ENCODE results near the gene NOL7.
A peak's percentile ranks its signal among the peaks of the same experiment; 100 is the strongest.

NOL7 gene

DNA sequence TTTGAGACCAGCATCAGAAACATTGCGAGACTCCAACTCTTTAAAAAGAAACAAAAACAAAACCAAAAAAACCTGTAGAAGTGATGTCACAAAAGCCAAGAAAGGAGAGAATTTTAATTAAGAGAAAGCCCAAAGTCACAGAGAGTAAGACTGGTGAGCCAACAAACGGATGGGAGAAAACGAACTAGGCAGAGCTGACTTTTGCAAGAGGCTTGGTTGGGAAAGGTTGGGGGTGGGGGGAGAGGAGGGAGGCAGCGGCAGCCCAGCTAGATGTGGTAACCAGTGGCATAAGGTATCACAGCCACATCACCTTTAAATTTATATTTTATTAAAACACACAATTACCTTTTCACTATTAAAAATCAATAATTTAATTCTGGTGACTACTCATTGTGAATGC is 23.5 kb downstream of the NOL7 start:
- Histone ChIP-seq H3K27ac (ENCODE audit: low read depth, low read length) (no peak overlapping the region), H3K4me3 (ENCODE audit: low read depth in 1 of 5, low read length in 5 of 5) (no peak overlapping the region), H3K4me1 (ENCODE audit: control insufficient read depth in 5 of 5, insufficient read depth in 5 of 5, low read length in 5 of 5) (peaks cover 0 to 4% (median 3%) of the 10 kb centered on the region in 5 donors), H3K36me3 (ENCODE audit: control insufficient read depth in 5 of 5, insufficient read depth in 5 of 5, low read length in 5 of 5) (peaks cover 25 to 38% (median 35%) of the 10 kb centered on the region in 5 donors), H3K9ac (ENCODE audit: low read length in 5 of 5) (no peak overlapping the region), H3K27me3 (ENCODE audit: control insufficient read depth in 5 of 5, insufficient read depth in 4 of 5, low read length in 5 of 5) (no peaks in the 10 kb centered on the region), H3K9me3 (ENCODE audit: control insufficient read depth in 5 of 5, low read length in 5 of 5) (no peaks in the 10 kb centered on the region)

DNA sequence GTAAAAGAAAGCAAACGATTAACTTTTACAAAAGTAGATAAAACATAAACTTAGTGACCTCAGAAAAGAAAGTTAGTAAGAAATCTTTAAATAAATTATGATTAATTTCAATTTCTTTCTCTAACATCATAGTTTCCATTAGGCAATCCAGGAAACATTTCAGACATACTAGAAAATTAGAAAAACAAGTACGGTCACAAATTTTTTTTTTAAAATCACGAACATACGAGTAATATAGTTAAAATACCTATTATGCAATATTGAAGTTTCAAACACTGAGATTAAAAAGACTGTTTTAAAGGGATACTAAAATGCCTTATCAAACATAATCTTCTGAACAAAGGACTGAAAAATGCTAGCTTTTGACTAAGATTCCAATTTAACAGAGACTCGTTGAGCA is 26.2 kb downstream of the NOL7 start:
- Histone ChIP-seq H3K4me3 (ENCODE audit: low read depth in 1 of 5, low read length in 5 of 5) (no peak overlapping the region), H3K9ac (ENCODE audit: low read length in 5 of 5) (no peak overlapping the region), H3K27ac (ENCODE audit: low read depth, low read length) (peak overlapping the region; percentile 2)

DNA sequence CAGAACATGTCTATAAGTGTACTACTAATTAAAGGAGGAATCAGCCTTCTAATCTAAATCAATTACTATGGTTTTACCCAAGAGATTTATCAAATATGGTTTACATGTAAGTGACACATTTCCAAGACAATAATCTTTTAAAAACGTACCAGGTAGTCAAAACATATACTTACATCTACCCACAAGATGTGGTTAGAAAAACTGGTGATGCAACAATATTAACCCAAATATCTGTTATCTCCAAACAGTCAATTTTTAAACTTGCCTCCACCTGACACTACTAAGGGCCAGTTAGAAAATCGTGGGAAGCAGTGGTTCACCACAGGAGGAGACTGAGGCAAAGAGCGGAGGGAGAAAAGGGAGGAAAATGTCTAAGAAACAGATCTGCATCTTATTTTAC is 28.0 kb downstream of the NOL7 start:
- H3K4me1 ChIP-seq (ENCODE audit: control insufficient read depth in 5 of 5, insufficient read depth in 5 of 5, low read length in 5 of 5) = peaks cover 0 to 3% (median 0%) of the 10 kb centered on the region in 5 donors
- peaks cover 12 to 25% (median 17%) of the 10 kb centered on the region in 5 donors for H3K36me3 ChIP-seq (ENCODE audit: control insufficient read depth in 5 of 5, insufficient read depth in 5 of 5, low read length in 5 of 5)
- no peak overlapping the region for H3K9ac ChIP-seq (ENCODE audit: low read length in 5 of 5)
- no peak overlapping the region for H3K27ac ChIP-seq (ENCODE audit: low read depth, low read length)
- H3K27me3 ChIP-seq (ENCODE audit: control insufficient read depth in 5 of 5, insufficient read depth in 4 of 5, low read length in 5 of 5) = no peaks in the 10 kb centered on the region
- H3K4me3 ChIP-seq (ENCODE audit: low read depth in 1 of 5, low read length in 5 of 5) = no peak overlapping the region
- no peaks in the 10 kb centered on the region for H3K9me3 ChIP-seq (ENCODE audit: control insufficient read depth in 5 of 5, low read length in 5 of 5)

More for the DNA sequence above, 26.2 kb downstream of the NOL7 start:
- Histone ChIP-seq H3K4me1 (ENCODE audit: control insufficient read depth in 5 of 5, insufficient read depth in 5 of 5, low read length in 5 of 5) (peaks cover 0 to 3% (median 0%) of the 10 kb centered on the region in 5 donors), H3K9me3 (ENCODE audit: control insufficient read depth in 5 of 5, low read length in 5 of 5) (no peaks in the 10 kb centered on the region), H3K36me3 (ENCODE audit: control insufficient read depth in 5 of 5, insufficient read depth in 5 of 5, low read length in 5 of 5) (peaks cover 21 to 38% (median 30%) of the 10 kb centered on the region in 5 donors), H3K27me3 (ENCODE audit: control insufficient read depth in 5 of 5, insufficient read depth in 4 of 5, low read length in 5 of 5) (no peaks in the 10 kb centered on the region)

DNA sequence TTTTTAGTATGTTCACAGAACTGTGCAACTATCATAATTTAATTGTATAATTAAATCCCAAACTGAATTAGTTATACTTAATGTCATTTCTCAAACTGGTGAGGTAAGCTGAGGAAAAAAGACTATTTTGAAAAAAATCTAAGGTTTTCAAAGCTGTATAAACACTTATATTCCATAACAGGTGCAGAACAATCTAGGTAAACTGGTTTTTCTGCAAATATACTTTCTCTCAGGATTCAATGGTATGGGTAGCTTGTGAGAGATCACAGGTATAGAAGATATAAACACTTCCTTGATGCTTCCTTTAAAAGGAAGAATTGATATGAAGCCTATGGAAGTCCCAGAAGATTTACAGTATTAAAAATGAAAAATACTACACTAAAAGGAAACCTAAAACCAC is 33.7 kb downstream of the NOL7 start:
- Histone ChIP-seq H3K9me3 (ENCODE audit: control insufficient read depth in 5 of 5, low read length in 5 of 5) (no peaks in the 10 kb centered on the region), H3K27me3 (ENCODE audit: control insufficient read depth in 5 of 5, insufficient read depth in 4 of 5, low read length in 5 of 5) (no peaks in the 10 kb centered on the region), H3K4me3 (ENCODE audit: low read depth in 1 of 5, low read length in 5 of 5) (no peak overlapping the region), H3K36me3 (ENCODE audit: control insufficient read depth in 5 of 5, insufficient read depth in 5 of 5, low read length in 5 of 5) (peaks cover 2 to 13% (median 8%) of the 10 kb centered on the region in 5 donors), H3K9ac (ENCODE audit: low read length in 5 of 5) (no peak overlapping the region), H3K27ac (ENCODE audit: low read depth, low read length) (no peak overlapping the region), H3K4me1 (ENCODE audit: control insufficient read depth in 5 of 5, insufficient read depth in 5 of 5, low read length in 5 of 5) (peaks cover 0 to 5% (median 0%) of the 10 kb centered on the region in 5 donors)

DNA sequence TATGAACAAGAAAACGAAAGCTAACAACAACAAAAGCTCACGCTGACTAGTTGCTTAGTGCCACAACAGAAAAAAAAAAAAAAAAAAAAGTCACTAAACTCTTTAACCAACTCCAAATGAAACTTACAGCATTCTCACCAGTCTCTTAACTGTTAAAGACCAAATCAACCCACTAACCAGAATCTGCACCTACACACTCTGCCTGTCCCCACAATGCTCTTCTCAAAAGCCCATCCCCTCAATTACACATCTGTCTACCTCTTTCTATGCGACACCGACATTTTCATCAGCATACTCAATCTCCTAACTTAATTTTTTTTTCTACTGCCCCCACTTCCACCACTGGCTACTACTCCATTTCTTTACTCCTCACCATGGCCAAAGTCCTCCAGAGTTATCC is 34.3 kb downstream of the NOL7 start:
- Histone ChIP-seq H3K4me1 (ENCODE audit: control insufficient read depth in 5 of 5, insufficient read depth in 5 of 5, low read length in 5 of 5) (peaks cover 0 to 8% (median 0%) of the 10 kb centered on the region in 5 donors), H3K9me3 (ENCODE audit: control insufficient read depth in 5 of 5, low read length in 5 of 5) (no peaks in the 10 kb centered on the region), H3K36me3 (ENCODE audit: control insufficient read depth in 5 of 5, insufficient read depth in 5 of 5, low read length in 5 of 5) (peaks cover 2 to 12% (median 6%) of the 10 kb centered on the region in 5 donors), H3K4me3 (ENCODE audit: low read depth in 1 of 5, low read length in 5 of 5) (no peak overlapping the region), H3K27ac (ENCODE audit: low read depth, low read length) (no peak overlapping the region), H3K9ac (ENCODE audit: low read length in 5 of 5) (no peak overlapping the region), H3K27me3 (ENCODE audit: control insufficient read depth in 5 of 5, insufficient read depth in 4 of 5, low read length in 5 of 5) (no peaks in the 10 kb centered on the region)

DNA sequence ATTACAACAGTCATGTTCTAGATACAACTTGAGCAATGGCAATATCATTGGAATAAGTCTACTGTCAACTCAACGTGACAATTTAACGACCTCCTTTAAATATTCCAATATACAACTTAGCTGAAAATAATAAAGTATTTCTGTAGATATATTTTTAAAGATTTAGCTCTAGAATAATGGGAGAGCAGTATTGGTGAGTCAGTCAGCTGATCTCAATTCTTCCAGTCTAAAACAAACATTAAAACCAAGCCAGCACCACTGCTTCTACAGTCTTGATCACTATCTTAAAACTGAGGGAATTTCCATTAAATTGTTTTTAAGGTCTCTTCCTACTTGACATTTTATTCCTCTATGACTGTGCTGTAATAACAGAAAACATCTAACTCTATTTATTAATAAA is 38.2 kb downstream of the NOL7 start:
- Histone ChIP-seq H3K36me3 (ENCODE audit: control insufficient read depth in 5 of 5, insufficient read depth in 5 of 5, low read length in 5 of 5) (peaks cover 2 to 12% (median 6%) of the 10 kb centered on the region in 5 donors), H3K4me3 (ENCODE audit: low read depth in 1 of 5, low read length in 5 of 5) (no peak overlapping the region), H3K9me3 (ENCODE audit: control insufficient read depth in 5 of 5, low read length in 5 of 5) (no peaks in the 10 kb centered on the region), H3K4me1 (ENCODE audit: control insufficient read depth in 5 of 5, insufficient read depth in 5 of 5, low read length in 5 of 5) (peaks cover 0 to 8% (median 0%) of the 10 kb centered on the region in 5 donors), H3K27ac (ENCODE audit: low read depth, low read length) (no peak overlapping the region), H3K9ac (ENCODE audit: low read length in 5 of 5) (no peak overlapping the region), H3K27me3 (ENCODE audit: control insufficient read depth in 5 of 5, insufficient read depth in 4 of 5, low read length in 5 of 5) (no peaks in the 10 kb centered on the region)

DNA sequence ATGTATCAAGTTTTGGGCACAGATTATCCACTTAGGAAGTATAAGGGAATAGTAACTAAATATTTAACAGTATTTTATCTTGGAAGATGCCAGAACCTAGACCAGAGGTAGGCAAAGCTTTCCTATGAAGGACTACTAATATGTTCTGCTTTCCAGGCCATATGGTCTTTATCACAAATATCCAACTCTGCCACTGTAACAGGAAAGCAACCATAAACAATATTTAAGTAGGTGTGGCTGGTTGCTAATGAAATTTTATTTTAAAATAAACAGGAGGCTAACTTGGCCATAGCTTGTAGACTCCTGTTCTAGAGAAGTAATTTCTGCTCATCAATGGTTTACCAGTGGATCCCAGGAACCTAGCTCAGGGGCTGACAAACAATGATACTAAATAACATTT is 39.4 kb downstream of the NOL7 start:
- Histone ChIP-seq H3K4me1 (ENCODE audit: control insufficient read depth in 5 of 5, insufficient read depth in 5 of 5, low read length in 5 of 5) (peaks cover 0 to 11% (median 6%) of the 10 kb centered on the region in 5 donors), H3K36me3 (ENCODE audit: control insufficient read depth in 5 of 5, insufficient read depth in 5 of 5, low read length in 5 of 5) (peaks cover 0 to 6% (median 5%) of the 10 kb centered on the region in 5 donors), H3K4me3 (ENCODE audit: low read depth in 1 of 5, low read length in 5 of 5) (no peak overlapping the region), H3K9me3 (ENCODE audit: control insufficient read depth in 5 of 5, low read length in 5 of 5) (no peaks in the 10 kb centered on the region), H3K9ac (ENCODE audit: low read length in 5 of 5) (no peak overlapping the region), H3K27ac (ENCODE audit: low read depth, low read length) (no peak overlapping the region), H3K27me3 (ENCODE audit: control insufficient read depth in 5 of 5, insufficient read depth in 4 of 5, low read length in 5 of 5) (no peaks in the 10 kb centered on the region)

DNA sequence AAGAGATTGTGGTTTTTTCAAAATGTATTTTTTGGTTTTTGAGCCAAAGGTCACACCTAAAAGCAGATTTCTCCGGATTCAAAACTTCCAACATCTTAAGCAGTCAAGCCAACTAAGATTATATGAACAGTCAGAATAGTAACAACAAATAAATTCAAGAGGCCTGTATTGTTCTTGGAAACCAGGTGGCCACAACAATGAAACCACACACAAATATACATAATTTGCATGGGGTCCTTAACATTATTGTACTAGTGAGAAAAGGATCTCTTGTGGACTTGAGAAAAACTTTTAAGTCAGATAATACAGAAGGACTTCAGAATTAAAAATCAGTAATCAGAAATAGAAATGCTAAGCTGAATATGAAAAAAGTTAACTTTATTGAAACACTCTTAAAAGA is 40.6 kb downstream of the NOL7 start:
- Histone ChIP-seq H3K9ac (ENCODE audit: low read length in 5 of 5) (no peak overlapping the region), H3K27ac (ENCODE audit: low read depth, low read length) (no peak overlapping the region), H3K4me3 (ENCODE audit: low read depth in 1 of 5, low read length in 5 of 5) (no peak overlapping the region), H3K36me3 (ENCODE audit: control insufficient read depth in 5 of 5, insufficient read depth in 5 of 5, low read length in 5 of 5) (peaks cover 0 to 1% (median under 1%) of the 10 kb centered on the region in 5 donors), H3K9me3 (ENCODE audit: control insufficient read depth in 5 of 5, low read length in 5 of 5) (no peaks in the 10 kb centered on the region), H3K27me3 (ENCODE audit: control insufficient read depth in 5 of 5, insufficient read depth in 4 of 5, low read length in 5 of 5) (no peaks in the 10 kb centered on the region), H3K4me1 (ENCODE audit: control insufficient read depth in 5 of 5, insufficient read depth in 5 of 5, low read length in 5 of 5) (peaks cover 0 to 21% (median 11%) of the 10 kb centered on the region in 5 donors)

DNA sequence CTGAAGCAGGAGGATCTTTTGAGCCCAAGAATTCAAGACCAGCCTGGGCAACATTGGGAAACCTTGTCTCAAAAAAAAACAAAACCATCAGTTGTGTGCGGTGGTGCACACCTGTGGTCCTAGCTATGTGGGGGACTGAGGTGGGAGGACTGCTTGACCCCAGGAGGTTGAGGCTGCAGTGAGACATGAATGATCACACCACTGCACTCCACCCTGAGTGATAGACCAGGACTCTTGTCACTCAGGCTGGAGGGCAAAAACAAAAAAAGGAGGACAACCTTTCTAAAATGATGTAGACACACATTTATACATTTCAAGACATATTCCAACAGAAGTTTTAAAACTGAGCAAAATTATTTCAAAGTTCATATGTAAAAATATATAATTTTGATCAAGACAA is 45.1 kb downstream of the NOL7 start:
- Histone ChIP-seq H3K27me3 (ENCODE audit: control insufficient read depth in 5 of 5, insufficient read depth in 4 of 5, low read length in 5 of 5) (no peaks in the 10 kb centered on the region), H3K4me3 (ENCODE audit: low read depth in 1 of 5, low read length in 5 of 5) (no peak overlapping the region), H3K9me3 (ENCODE audit: control insufficient read depth in 5 of 5, low read length in 5 of 5) (no peaks in the 10 kb centered on the region), H3K4me1 (ENCODE audit: control insufficient read depth in 5 of 5, insufficient read depth in 5 of 5, low read length in 5 of 5) (peaks cover 0 to 34% (median 16%) of the 10 kb centered on the region in 5 donors), H3K27ac (ENCODE audit: low read depth, low read length) (no peak overlapping the region), H3K9ac (ENCODE audit: low read length in 5 of 5) (peak overlapping the region in 1 of 5 donors; percentile 47), H3K36me3 (ENCODE audit: control insufficient read depth in 5 of 5, insufficient read depth in 5 of 5, low read length in 5 of 5) (no peaks in the 10 kb centered on the region)

DNA sequence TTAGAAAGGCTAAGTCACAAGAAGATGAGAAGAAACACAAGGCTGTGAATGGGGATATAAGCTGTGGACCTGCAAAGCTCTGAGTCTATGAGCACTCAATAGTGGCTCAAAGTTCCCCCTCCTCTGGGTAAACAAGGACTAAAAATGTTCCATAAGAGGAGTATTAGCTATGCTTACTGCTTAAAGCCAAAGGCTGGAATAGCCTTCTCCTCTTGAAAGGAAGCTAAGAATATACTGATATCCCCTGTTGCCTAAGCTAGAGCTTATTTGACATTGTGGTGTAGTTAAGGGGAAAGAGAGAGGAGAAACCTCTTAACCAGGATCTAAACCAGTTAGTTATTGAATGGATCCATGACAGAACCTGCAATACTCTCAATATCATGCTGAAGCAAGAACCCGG is 45.8 kb downstream of the NOL7 start:
- H3K4me3 ChIP-seq (ENCODE audit: low read depth in 1 of 5, low read length in 5 of 5) = no peak overlapping the region
- no peaks in the 10 kb centered on the region for H3K36me3 ChIP-seq (ENCODE audit: control insufficient read depth in 5 of 5, insufficient read depth in 5 of 5, low read length in 5 of 5)
- no peaks in the 10 kb centered on the region for H3K9me3 ChIP-seq (ENCODE audit: control insufficient read depth in 5 of 5, low read length in 5 of 5)
- H3K27me3 ChIP-seq (ENCODE audit: control insufficient read depth in 5 of 5, insufficient read depth in 4 of 5, low read length in 5 of 5) = no peaks in the 10 kb centered on the region
- no peak overlapping the region for H3K27ac ChIP-seq (ENCODE audit: low read depth, low read length)
- H3K4me1 ChIP-seq (ENCODE audit: control insufficient read depth in 5 of 5, insufficient read depth in 5 of 5, low read length in 5 of 5) = peaks cover 0 to 34% (median 16%) of the 10 kb centered on the region in 5 donors
- no peak overlapping the region for H3K9ac ChIP-seq (ENCODE audit: low read length in 5 of 5)
